Heart right ventricle (tissue), 16 donors: ENCODE results near the gene C20orf202. TPM values are rescaled to one million over a fixed set of nuclear protein-coding genes. Genes with fewer than 3 reads are reported as not detected.

Source experiments
- ATAC-seq, 8 donors: fragments of 200-7000 bp; cut with Tn5 transposase; one replicate each; pipeline ENCODE4 v1.9.1; 2020; ENCODE audit warnings: mild to moderate bottlenecking in 8 of 8, moderate library complexity in 8 of 8, moderate number of reproducible peaks in 1 of 8
- DNase-seq, 2 donors: peaks; one replicate each; pipeline ENCODE4 v3.0.0-alpha.2; 2020
- H3K27ac ChIP-seq, 10 donors: fragments of 200-600 bp; sonication (generic) in 2 of 10; one replicate each; pipeline versions ENCODE4 v1.5.0 to v1.8.0; 2020 to 2022; ENCODE audit warnings: mild to moderate bottlenecking in 3 of 10
- H3K27me3 ChIP-seq, 7 donors: fragments of 200-600 bp; one replicate each; pipeline ENCODE4 v1.8.0; 2021 to 2022; ENCODE audit warnings: mild to moderate bottlenecking in 2 of 7
- H3K36me3 ChIP-seq, 9 donors: fragments of 200-600 bp; sonication (generic) in 1 of 9; one replicate each; pipeline versions ENCODE4 v1.5.0 to v1.8.0; 2020 to 2022; ENCODE audit warnings: mild to moderate bottlenecking in 2 of 9
- H3K4me1 ChIP-seq, 9 donors: fragments of 200-600 bp; sonication (generic) in 1 of 9; one replicate each; pipeline versions ENCODE4 v1.5.0 to v1.8.0; 2020 to 2022; ENCODE audit warnings: mild to moderate bottlenecking in 4 of 9
- H3K4me3 ChIP-seq, 10 donors: fragments of 200-600 bp; sonication (generic) in 2 of 10; one replicate each; pipeline versions ENCODE4 v1.5.0 to v1.8.0; 2020 to 2022; ENCODE audit warnings: mild to moderate bottlenecking in 7 of 10, moderate library complexity in 2 of 10
- H3K9me3 ChIP-seq, 11 donors: fragments of 200-600 bp in 10 of 11; sonication (generic) in 2 of 11; one replicate each; pipeline versions ENCODE4 v1.5.0 to v1.8.0; 2013 to 2022; ENCODE audit warnings: mild to moderate bottlenecking in 2 of 11, control low read depth in 1 of 11, moderate library complexity in 1 of 11
- CTCF ChIP-seq, 9 donors: fragments of 200-600 bp; sonication (generic) in 2 of 9; IDR thresholded peaks; one replicate each; pipeline versions ENCODE4 v1.5.0 to v1.8.0; 2021 to 2022; ENCODE audit warnings: antibody characterized with exemption in 9 of 9, mild to moderate bottlenecking in 5 of 9, moderate library complexity in 1 of 9
- WGBS, 2 donors: extraction: QIAGEN DNeasy Blood & Tissue Kit; methylation state at CpG; one replicate each; pipeline ENCODE4 v1.1.7; 2013; ENCODE audit warnings: inconsistent platforms in 1 of 2; 5-methylcytosine and 5-hydroxymethylcytosine counted together
- intact Hi-C, 10 donors: fragments of 100-400 bp; cut with DNase I; formaldehyde crosslinking; loops; one replicate each; pipeline versions ENCODE4 v1.11.1 to v1.14.2; 2022
- polyA plus RNA-seq, 2 donors: library from polyadenylated mRNA; stranded (reverse); fragments of 200-250 nt; gene quantifications; one replicate each; pipeline ENCODE4 v1.2.3, GENCODE V29; 2013
- total RNA-seq, 10 donors: library from RNA; stranded (reverse); fragmentation: NEBNext Ultra II Directional in 3 of 10; extraction: Animal tissue kit (Norgen Biotek cat#: 25700) in 3 of 10; gene quantifications; one replicate each; pipeline versions ENCODE4 v1.2.1 to v1.2.4, GENCODE V29; 2021 to 2023
- donor health status: Arrhythmogenic right ventricular cardiomyopathy.
- donor health status: ischemic (EF 13 %, LVEDD 7.1; RV severe dilation, severe dysfunction).
- donor health status: healthy with polysubstance abuse.
- donor health status: DM: no; HTN: yes; CAD: no.
- donor health status: DM: no; HTN: no; CAD: no.
- donor health status: ischemic (EF 25% LVEDD 6.9; RV normal size, moderate dysfunction).
- donor health status: ischemic (EF 25% LVEDD 5.7; RV mildly dilated, moderate dysfunction).
- donor health status: healthy.
- donor health status: DM: yes; HTN: yes; CAD: no.
- donor health status: Ischemic cardiomyopathy.
- donor health status: ischemic (EF 35%, LVEDD 5.7; RV mildly dilated, moderate dysfunction).
- donor health status: nonischemic (EF 11% LVEDD 7.7; RV severe dilation, severe dysfunction).
- donor health status: DM: yes; HTN: yes; CAD: no.
- donor health status: PGD.
- donor health status: ischemic (EF 29% LVEDD 5.4; RV normal size, mild dysfunction).
- donor health status: nonischemic (EF 23%, LVEDD 6.1; RV moderate dilation, normal function).

Gene C20orf202
- total and polyA plus RNA-seq, 12 donors = 0.18 to 0.90 (median 0.38) TPM; not detected in 4

GRCh38 chr20:1254254-1254653, 51.0 kb downstream of the C20orf202 start:
- no peaks in the 10 kb centered on the region for H3K36me3 ChIP-seq
- no peak overlapping the region for H3K4me3 ChIP-seq
- no peak for ATAC-seq
- DNase-seq = no peak
- peaks cover 0 to 9% (median 0%) of the 10 kb centered on the region in 11 donors for H3K9me3 ChIP-seq
- intact Hi-C loops = no loop called here
- no peak overlapping the region for H3K27ac ChIP-seq
- H3K27me3 ChIP-seq = peaks cover 0 to 48% (median 14%) of the 10 kb centered on the region in 7 donors
- H3K4me1 ChIP-seq = no peaks in the 10 kb centered on the region
- TF ChIP-seq CTCF (IDR thresholded peaks at IDR 0.05) = no peak
- WGBS, 2 donors = 53 to 54% methylated on average over 2 of the region's 2 CpGs

- ATAC-seq = no peak
Measured at GRCh38 chr20:1255675-1256074, 52.4 kb downstream of the C20orf202 start.

More at GRCh38 chr20:1255675-1256074, 52.4 kb downstream of the C20orf202 start:
- H3K27ac ChIP-seq = no peak overlapping the region
- intact Hi-C loops = no loop called here
- H3K36me3 ChIP-seq = no peaks in the 10 kb centered on the region
- peaks cover 0 to 53% (median 15%) of the 10 kb centered on the region in 7 donors for H3K27me3 ChIP-seq
- DNase-seq = no peak
- TF ChIP-seq CTCF (IDR thresholded peaks at IDR 0.05) = no peak
- WGBS, 2 donors = 70 to 83% methylated on average over 2 of the region's 2 CpGs
- H3K4me3 ChIP-seq = no peak overlapping the region
- H3K9me3 ChIP-seq = peaks cover 0 to 6% (median 0%) of the 10 kb centered on the region in 11 donors
- H3K4me1 ChIP-seq = no peaks in the 10 kb centered on the region

Other genes starting within 250 kb of the C20orf202 start
- under 1 TPM in 1 of 10 donors, not detected in 9; 0.61 TPM for gene RSPO4, start 201.1 kb upstream of the C20orf202 start, total RNA-seq
- under 1 TPM in 1 of 2 donors, not detected in 1; 0.07 TPM for gene RSPO4, start 201.1 kb upstream of the C20orf202 start, polyA plus RNA-seq
- 100 to 1,000 TPM; 105 to 181 (median 129) TPM for gene PSMF1, start 84.9 kb upstream of the C20orf202 start, total RNA-seq
- gene PSMF1, start 84.9 kb upstream of the C20orf202 start, polyA plus RNA-seq = 10 to 100 TPM; 22.4 to 89.5 TPM
- gene TMEM74B, start 18.5 kb upstream of the C20orf202 start, total RNA-seq = 1 to 10 TPM; 1.5 to 5.1 (median 2.4) TPM
- gene TMEM74B, start 18.5 kb upstream of the C20orf202 start, polyA plus RNA-seq = 10 to 100 TPM in 1 of 2 donors, 1 to 10 TPM in 1; 1.5 to 17.5 TPM
- gene RAD21L1, start 22.6 kb downstream of the C20orf202 start, total RNA-seq = not detected
- not detected for gene RAD21L1, start 22.6 kb downstream of the C20orf202 start, polyA plus RNA-seq
- 10 to 100 TPM in 6 of 10 donors, 1 to 10 TPM in 4; 6.0 to 14.3 (median 11.3) TPM for gene SNPH, start 62.8 kb downstream of the C20orf202 start, total RNA-seq
- gene SNPH, start 62.8 kb downstream of the C20orf202 start, polyA plus RNA-seq = 1 to 10 TPM; 1.5 to 4.8 TPM
- gene SDCBP2, start 125.7 kb downstream of the C20orf202 start, total RNA-seq = 1 to 10 TPM in 9 of 10 donors, under 1 TPM in 1; 0.62 to 4.3 (median 1.8) TPM
- 1 to 10 TPM; 2.7 to 4.2 TPM for gene SDCBP2, start 125.7 kb downstream of the C20orf202 start, polyA plus RNA-seq
- 100 to 1,000 TPM; 112 to 276 (median 140) TPM for gene FKBP1A, start 189.6 kb downstream of the C20orf202 start, total RNA-seq
- 100 to 1,000 TPM; 110 to 311 TPM for gene FKBP1A, start 189.6 kb downstream of the C20orf202 start, polyA plus RNA-seq